Fibroblast of lung (primary cell): Measurements from ENCODE around the gene BAIAP2.

ENCODE experiments used
- EZH2 ChIP-seq: IDR thresholded peaks from 2 replicates; pipeline ENCODE4 v1.5.1; 2012; ENCODE audit warnings: low read length, control low read depth, mild to moderate bottlenecking; ENCODE audit errors: missing control alignments
- TF ChIP-seq, protein P1 (sequence below), 2 donors: IDR thresholded peaks in 1 of 2; conservative IDR thresholded peaks in 1 of 2; 1 replicate in 1 of 2; 2 replicates in 1 of 2; pipeline ENCODE4 v1.5.1; 2011 to 2012; ENCODE audit warnings: low read length in 2 of 2, control low read depth in 1 of 2, inconsistent platforms in 1 of 2, low read depth in 1 of 2, mild to moderate bottlenecking in 1 of 2

DNA sequence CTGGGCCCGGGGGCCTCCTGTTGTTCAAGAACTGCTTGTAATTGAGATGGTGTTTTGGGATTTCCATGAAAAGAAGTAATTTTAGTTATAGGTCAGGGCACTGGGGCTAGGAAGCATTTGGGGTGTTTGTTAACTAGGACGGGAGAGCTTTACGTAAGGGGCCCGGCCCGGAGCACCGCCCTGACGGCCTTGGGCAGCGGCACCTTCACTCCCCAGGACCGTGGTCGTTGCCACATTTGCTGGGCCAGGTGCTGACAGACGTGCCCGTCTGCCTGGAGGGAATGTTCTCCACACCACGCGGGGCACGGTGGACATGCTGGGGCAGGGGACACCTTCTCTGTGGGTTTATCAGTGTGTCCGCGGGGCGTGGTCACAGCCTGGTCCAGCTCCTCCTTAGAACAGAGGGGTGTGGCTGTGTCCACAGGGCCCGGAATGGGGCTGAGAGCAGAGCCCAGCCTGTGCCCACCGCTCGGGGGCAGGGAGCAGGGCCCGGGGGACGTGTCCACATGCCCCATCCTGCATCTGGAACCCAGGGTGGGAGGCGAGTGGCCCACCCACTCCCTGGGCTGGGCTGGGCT, 57.7 kb downstream of the BAIAP2 start:
- TF ChIP-seq, protein P1, sequence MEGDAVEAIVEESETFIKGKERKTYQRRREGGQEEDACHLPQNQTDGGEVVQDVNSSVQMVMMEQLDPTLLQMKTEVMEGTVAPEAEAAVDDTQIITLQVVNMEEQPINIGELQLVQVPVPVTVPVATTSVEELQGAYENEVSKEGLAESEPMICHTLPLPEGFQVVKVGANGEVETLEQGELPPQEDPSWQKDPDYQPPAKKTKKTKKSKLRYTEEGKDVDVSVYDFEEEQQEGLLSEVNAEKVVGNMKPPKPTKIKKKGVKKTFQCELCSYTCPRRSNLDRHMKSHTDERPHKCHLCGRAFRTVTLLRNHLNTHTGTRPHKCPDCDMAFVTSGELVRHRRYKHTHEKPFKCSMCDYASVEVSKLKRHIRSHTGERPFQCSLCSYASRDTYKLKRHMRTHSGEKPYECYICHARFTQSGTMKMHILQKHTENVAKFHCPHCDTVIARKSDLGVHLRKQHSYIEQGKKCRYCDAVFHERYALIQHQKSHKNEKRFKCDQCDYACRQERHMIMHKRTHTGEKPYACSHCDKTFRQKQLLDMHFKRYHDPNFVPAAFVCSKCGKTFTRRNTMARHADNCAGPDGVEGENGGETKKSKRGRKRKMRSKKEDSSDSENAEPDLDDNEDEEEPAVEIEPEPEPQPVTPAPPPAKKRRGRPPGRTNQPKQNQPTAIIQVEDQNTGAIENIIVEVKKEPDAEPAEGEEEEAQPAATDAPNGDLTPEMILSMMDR (conservative IDR thresholded peaks at IDR 0.05 in 1 of 2, IDR thresholded peaks at IDR 0.05 in 1 of 2; ENCODE audit: low read depth in 1 of 2, low read length in 2 of 2), result no peak
- no peak for TF ChIP-seq EZH2
